ENCODE results near the gene NFIC. TPM values are rescaled to one million over a fixed set of nuclear protein-coding genes. Genes with fewer than 3 reads are reported as not detected.

Gene NFIC
- polyA plus RNA-seq, 1 donor from 2014 or later = 0.24 TPM

DNA sequence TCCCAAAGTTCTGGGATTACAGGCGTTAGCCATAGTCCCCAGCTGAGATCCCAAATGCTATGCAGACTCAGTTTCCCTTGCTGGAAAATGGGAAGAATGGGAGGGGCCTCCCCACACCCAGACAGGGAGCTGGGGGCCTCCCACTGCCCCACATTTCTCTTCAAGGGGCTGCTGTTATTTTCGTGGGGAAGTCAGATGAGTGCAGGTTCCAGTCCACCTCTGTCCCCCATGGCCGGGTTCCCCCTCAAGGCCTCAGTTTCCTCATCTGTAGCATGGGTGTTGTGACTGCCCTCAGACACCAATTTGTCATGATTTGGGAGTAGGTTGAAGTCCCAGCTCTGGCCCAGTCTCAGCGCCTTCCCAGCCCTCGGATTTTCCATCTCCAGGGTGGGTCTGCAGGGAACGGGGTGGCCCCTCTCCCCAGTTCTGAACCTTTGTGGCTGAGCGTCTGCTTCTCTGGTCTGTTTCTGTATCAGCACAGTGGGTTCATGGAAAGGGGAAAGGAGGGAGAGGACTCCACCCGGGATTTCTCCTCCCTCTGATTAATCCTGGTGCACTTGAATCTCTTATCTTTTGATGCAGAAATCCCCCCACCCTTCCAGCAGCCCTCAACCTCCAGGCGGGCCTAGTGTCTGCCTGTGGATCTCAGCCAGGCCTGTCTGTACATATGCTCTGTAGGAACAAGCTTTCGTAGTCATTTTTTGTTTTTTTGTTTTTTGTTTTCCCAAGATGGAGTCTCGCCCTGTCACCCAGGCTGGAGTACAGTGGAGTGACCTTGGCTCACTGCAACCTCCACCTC is 12.2 kb downstream of the NFIC start:
- H3K36me3 ChIP-seq (ENCODE audit: insufficient read depth, low read length) = no peaks in the 10 kb centered on the region
- H3K79me2 ChIP-seq (replicated peaks; ENCODE audit: insufficient read depth, low read length) = no peaks in the 10 kb centered on the region
- H3K4me2 ChIP-seq (ENCODE audit: low read length) = no peak overlapping the region
- no peak overlapping the region for H3K27ac ChIP-seq (ENCODE audit: low read length)
- no peak overlapping the region for H3K4me3 ChIP-seq (ENCODE audit: low read length)
- H3K27me3 ChIP-seq (ENCODE audit: insufficient read depth, low read depth, low read length) = no peaks in the 10 kb centered on the region
- TF ChIP-seq EP300 (conservative IDR thresholded peaks at IDR 0.05; ENCODE audit: poor library complexity, severe bottlenecking) (no peak), SMC3 (conservative IDR thresholded peaks at IDR 0.05; ENCODE audit: poor library complexity) (no peak), RAD21 (conservative IDR thresholded peaks at IDR 0.05) (no peak), MXI1 (conservative IDR thresholded peaks at IDR 0.05; ENCODE audit: poor library complexity, severe bottlenecking) (no peak), EZH2 (IDR thresholded peaks at IDR 0.05; ENCODE audit: borderline replicate concordance, insufficient read depth, low read length, poor library complexity, severe bottlenecking) (no peak), POLR2AphosphoS5 (IDR thresholded peaks at IDR 0.05) (no peak), TAF1 (IDR thresholded peaks at IDR 0.05; ENCODE audit: low read depth) (no peak)
- TF ChIP-seq, protein P1, sequence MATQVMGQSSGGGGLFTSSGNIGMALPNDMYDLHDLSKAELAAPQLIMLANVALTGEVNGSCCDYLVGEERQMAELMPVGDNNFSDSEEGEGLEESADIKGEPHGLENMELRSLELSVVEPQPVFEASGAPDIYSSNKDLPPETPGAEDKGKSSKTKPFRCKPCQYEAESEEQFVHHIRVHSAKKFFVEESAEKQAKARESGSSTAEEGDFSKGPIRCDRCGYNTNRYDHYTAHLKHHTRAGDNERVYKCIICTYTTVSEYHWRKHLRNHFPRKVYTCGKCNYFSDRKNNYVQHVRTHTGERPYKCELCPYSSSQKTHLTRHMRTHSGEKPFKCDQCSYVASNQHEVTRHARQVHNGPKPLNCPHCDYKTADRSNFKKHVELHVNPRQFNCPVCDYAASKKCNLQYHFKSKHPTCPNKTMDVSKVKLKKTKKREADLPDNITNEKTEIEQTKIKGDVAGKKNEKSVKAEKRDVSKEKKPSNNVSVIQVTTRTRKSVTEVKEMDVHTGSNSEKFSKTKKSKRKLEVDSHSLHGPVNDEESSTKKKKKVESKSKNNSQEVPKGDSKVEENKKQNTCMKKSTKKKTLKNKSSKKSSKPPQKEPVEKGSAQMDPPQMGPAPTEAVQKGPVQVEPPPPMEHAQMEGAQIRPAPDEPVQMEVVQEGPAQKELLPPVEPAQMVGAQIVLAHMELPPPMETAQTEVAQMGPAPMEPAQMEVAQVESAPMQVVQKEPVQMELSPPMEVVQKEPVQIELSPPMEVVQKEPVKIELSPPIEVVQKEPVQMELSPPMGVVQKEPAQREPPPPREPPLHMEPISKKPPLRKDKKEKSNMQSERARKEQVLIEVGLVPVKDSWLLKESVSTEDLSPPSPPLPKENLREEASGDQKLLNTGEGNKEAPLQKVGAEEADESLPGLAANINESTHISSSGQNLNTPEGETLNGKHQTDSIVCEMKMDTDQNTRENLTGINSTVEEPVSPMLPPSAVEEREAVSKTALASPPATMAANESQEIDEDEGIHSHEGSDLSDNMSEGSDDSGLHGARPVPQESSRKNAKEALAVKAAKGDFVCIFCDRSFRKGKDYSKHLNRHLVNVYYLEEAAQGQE (IDR thresholded peaks at IDR 0.05; ENCODE audit: borderline replicate concordance) = no peak
- TF ChIP-seq, protein P2, sequence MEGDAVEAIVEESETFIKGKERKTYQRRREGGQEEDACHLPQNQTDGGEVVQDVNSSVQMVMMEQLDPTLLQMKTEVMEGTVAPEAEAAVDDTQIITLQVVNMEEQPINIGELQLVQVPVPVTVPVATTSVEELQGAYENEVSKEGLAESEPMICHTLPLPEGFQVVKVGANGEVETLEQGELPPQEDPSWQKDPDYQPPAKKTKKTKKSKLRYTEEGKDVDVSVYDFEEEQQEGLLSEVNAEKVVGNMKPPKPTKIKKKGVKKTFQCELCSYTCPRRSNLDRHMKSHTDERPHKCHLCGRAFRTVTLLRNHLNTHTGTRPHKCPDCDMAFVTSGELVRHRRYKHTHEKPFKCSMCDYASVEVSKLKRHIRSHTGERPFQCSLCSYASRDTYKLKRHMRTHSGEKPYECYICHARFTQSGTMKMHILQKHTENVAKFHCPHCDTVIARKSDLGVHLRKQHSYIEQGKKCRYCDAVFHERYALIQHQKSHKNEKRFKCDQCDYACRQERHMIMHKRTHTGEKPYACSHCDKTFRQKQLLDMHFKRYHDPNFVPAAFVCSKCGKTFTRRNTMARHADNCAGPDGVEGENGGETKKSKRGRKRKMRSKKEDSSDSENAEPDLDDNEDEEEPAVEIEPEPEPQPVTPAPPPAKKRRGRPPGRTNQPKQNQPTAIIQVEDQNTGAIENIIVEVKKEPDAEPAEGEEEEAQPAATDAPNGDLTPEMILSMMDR (IDR thresholded peaks at IDR 0.05; ENCODE audit: poor library complexity, severe bottlenecking) = no peak
- no peak overlapping the region for H2AFZ ChIP-seq (ENCODE audit: low read depth, low read length)
- H3K9ac ChIP-seq (ENCODE audit: low read length) = no peak overlapping the region
- H3F3A ChIP-seq (ENCODE audit: insufficient read depth, low read length, poor library complexity, severe bottlenecking) = no peaks in the 10 kb centered on the region
- H4K20me1 ChIP-seq (ENCODE audit: insufficient read depth) = no peaks in the 10 kb centered on the region
- no peaks in the 10 kb centered on the region for H3K9me2 ChIP-seq (ENCODE audit: insufficient read depth, low read length)
- H3K9me3 ChIP-seq (ENCODE audit: low read length) = no peaks in the 10 kb centered on the region

GRCh38 chr19:3380829-3381228 is 14.4 kb downstream of the NFIC start:
- no peak overlapping the region for H2AFZ ChIP-seq (ENCODE audit: low read depth, low read length)
- H3K4me2 ChIP-seq (ENCODE audit: low read length) = no peak overlapping the region
- H3K9me2 ChIP-seq (ENCODE audit: insufficient read depth, low read length) = no peaks in the 10 kb centered on the region
- H3K9ac ChIP-seq (ENCODE audit: low read length) = no peak overlapping the region
- no peaks in the 10 kb centered on the region for H4K20me1 ChIP-seq (ENCODE audit: insufficient read depth)
- H3K4me3 ChIP-seq (ENCODE audit: low read length) = no peak overlapping the region
- H3K27me3 ChIP-seq (ENCODE audit: insufficient read depth, low read depth, low read length) = no peaks in the 10 kb centered on the region
- H3K36me3 ChIP-seq (ENCODE audit: insufficient read depth, low read length) = no peaks in the 10 kb centered on the region
- no peak overlapping the region for H3K27ac ChIP-seq (ENCODE audit: low read length)
- H3F3A ChIP-seq (ENCODE audit: insufficient read depth, low read length, poor library complexity, severe bottlenecking) = no peaks in the 10 kb centered on the region
- no peaks in the 10 kb centered on the region for H3K79me2 ChIP-seq (replicated peaks; ENCODE audit: insufficient read depth, low read length)
- TF ChIP-seq, protein P2 (IDR thresholded peaks at IDR 0.05; ENCODE audit: poor library complexity, severe bottlenecking) = no peak
- TF ChIP-seq POLR2AphosphoS5 (IDR thresholded peaks at IDR 0.05) (no peak), MXI1 (conservative IDR thresholded peaks at IDR 0.05; ENCODE audit: poor library complexity, severe bottlenecking) (no peak), RAD21 (conservative IDR thresholded peaks at IDR 0.05) (no peak), EP300 (conservative IDR thresholded peaks at IDR 0.05; ENCODE audit: poor library complexity, severe bottlenecking) (no peak), TAF1 (IDR thresholded peaks at IDR 0.05; ENCODE audit: low read depth) (no peak), EZH2 (IDR thresholded peaks at IDR 0.05; ENCODE audit: borderline replicate concordance, insufficient read depth, low read length, poor library complexity, severe bottlenecking) (no peak), SMC3 (conservative IDR thresholded peaks at IDR 0.05; ENCODE audit: poor library complexity) (no peak)
- TF ChIP-seq, protein P1 (IDR thresholded peaks at IDR 0.05; ENCODE audit: borderline replicate concordance) = no peak
- H3K9me3 ChIP-seq (ENCODE audit: low read length) = no peaks in the 10 kb centered on the region
